OCI-LY3 (cell line): ENCODE data around the gene EWSR1.

Source experiments
- CTCF ChIP-seq: fragments of 200-600, 300-600 bp; sonication (generic); IDR thresholded peaks from 2 replicates; pipeline ENCODE4 v1.5.1; 2014; ENCODE audit warnings: antibody characterized with exemption, low read length, low read depth
- EZH2phosphoT487 ChIP-seq: fragments of 200-600 bp; shearing (Covaris generic); IDR thresholded peaks from 2 replicates; pipeline ENCODE4 v1.6.1; 2018; ENCODE audit warnings: antibody characterized with exemption, mixed run types, low read depth

DNA sequence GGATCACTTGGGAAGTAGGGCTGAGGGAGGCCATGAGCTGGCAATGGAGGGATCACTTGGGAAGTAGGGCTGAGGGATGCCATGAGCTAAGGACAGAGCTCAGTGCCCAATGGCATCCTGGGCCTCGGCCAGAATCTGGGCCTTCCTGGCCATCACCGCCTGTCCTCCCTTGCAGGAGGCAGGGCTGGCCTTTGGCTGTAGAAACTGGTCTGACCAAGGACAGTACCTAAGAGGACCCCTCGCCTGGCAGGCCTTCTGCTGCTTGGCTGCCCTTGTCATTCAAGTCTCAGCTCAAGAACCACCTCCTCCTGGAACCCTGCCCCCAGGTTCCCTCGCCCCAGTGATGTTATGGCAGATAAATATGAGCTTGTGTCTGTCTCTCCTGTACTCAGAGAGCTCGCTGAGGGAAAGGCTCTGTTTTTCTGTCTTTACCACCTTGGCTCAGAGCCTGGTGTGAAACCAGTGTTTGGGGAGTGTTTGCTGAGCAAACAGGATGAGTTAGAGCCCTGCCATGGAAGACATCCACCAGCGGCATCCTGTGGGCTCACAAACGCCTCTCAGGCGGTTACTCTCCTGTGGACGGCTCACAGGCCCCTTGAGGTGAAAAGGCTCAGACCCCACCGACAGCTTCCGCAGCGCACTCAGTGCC is 66.8 kb downstream of the EWSR1 start:
- TF ChIP-seq CTCF (no peak), EZH2phosphoT487 (no peak)
